ENCODE measurements around the gene STK32C. TPM values are rescaled to one million over a fixed set of nuclear protein-coding genes. Genes with fewer than 3 reads are reported as not detected.

Gene STK32C
- total and polyA plus RNA-seq, 10 of the 15 experiments (the other 5 are each of a cell fraction or from before 2014, with no cell fraction given): 1.5 to 18.1 (median 6.4) TPM

DNA sequence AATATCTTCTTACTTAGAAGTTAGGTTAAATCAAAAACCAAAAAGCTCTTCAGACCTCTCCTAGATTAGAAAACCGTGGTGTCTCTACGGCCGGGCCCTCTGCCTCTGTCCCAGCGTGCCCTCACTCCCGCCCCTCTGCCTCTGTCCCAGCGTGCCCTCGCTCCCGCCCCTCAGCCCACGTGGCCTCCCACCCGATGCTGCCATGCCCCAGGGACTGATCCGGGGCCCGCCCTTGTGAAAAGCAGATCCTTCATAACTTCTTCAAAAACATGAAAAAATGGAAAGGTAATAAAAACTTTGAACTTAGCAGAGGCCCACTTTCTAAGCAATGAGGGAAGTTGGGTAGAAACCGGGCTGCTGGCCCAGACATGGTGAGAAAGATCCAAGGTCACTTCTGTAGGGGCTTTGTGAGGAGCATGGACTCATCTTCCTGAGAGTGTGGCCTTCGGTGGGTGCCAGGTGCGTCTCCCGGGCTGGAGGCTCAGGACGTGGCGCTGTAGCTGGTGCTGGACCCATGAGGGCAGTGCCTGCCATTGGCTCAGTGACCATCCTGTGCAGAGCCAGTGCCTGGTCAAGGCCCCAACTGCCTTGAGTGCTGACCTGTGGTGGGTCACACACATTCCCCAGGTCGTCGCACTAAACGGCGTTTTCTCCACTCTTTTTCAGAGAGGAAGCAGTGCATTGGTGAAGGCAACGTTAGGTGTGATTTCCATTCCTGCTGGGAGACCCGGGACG is 125.9 kb downstream of the STK32C start:
- ATAC-seq (no peak), DNase-seq (ENCODE audit: low read depth, low spot score) (no peak), FAIRE-seq (no peak)
- Histone ChIP-seq H3K4me3 (no peak overlapping the region), H3K79me2 (ENCODE audit: control insufficient read depth, insufficient read depth, low read length) (no peaks in the 10 kb centered on the region), H3K9ac (ENCODE audit: control insufficient read depth, insufficient read depth, low read length) (no peak overlapping the region), H3K36me3 (ENCODE audit: control insufficient read depth in 2 of 2, insufficient read depth in 2 of 2, low read length in 1 of 2) (no peaks in the 10 kb centered on the region), H3K27ac (ENCODE audit: control insufficient read depth, insufficient read depth) (no peak overlapping the region), H4K20me1 (ENCODE audit: control insufficient read depth, insufficient read depth) (no peaks in the 10 kb centered on the region), H3K9me3 (replicated peaks; ENCODE audit: control insufficient read depth, insufficient read depth, low read length) (no peaks in the 10 kb centered on the region), H3K27me3 (replicated peaks in 1 of 2; ENCODE audit: control insufficient read depth in 2 of 2, insufficient read depth in 2 of 2, low read length in 1 of 2) (no peaks in the 10 kb centered on the region), H3K4me1 (ENCODE audit: control insufficient read depth, insufficient read depth, low read length) (no peaks in the 10 kb centered on the region), H2AFZ (ENCODE audit: control insufficient read depth, low read depth, low read length) (no peak overlapping the region), H3K4me2 (ENCODE audit: control insufficient read depth, insufficient read depth) (no peak overlapping the region)
- ChIA-PET CTCF (no interaction called here), POLR2A (no interaction called here), SMC1A (ENCODE audit: uncharacterized antibody, unreplicated experiment) (no interaction called here), RAD21 (ENCODE audit: unreplicated experiment) (no interaction called here)
- in situ Hi-C loops (cut with MboI): no loop called here
- 48% methylated on average over 21 of the region's 25 CpGs for WGBS (ENCODE audit: insufficient coverage, insufficient replicate concordance, low lambda C conversion rate, missing lambda C conversion rate)
- TF ChIP-seq NR2C1 (IDR thresholded peaks at IDR 0.05): no peak
- no peak for TF ChIP-seq TAF1 (IDR thresholded peaks at IDR 0.05; ENCODE audit: borderline replicate concordance, low read depth, low read length)
- TF ChIP-seq CHD1 (IDR thresholded peaks at IDR 0.05; ENCODE audit: low read depth, low read length): no peak
- intact Hi-C loops (cut with micrococcal nuclease; ENCODE audit: unreplicated experiment): no loop called here
- BruUV-seq (replicated peaks): no TSS peak

DNA sequence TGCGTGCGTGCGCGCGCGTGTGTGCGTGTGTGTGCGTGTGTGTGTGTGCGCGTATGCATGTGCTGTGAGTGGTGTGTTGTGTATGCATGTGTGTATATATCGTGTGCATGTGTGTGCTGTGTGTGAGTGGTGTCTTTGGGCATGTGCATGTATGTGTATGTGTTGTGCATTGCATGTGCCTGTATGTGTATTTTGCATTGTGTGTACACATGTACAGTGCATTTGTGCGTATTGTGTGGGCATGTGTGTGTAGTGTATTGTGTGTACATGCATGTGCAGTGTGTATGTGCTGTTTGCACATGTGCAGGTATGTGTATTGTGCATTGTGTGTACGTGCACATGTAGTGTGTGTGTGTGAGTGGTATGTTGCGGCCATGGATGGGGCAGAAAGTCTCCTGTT is 127.0 kb downstream of the STK32C start:
- no peak overlapping the region for H3K9ac ChIP-seq (ENCODE audit: control insufficient read depth, insufficient read depth, low read length)
- H3K4me2 ChIP-seq (ENCODE audit: control insufficient read depth, insufficient read depth): no peak overlapping the region
- no peaks in the 10 kb centered on the region for H4K20me1 ChIP-seq (ENCODE audit: control insufficient read depth, insufficient read depth)
- no peak overlapping the region for H3K4me3 ChIP-seq
- intact Hi-C loops (cut with micrococcal nuclease; ENCODE audit: unreplicated experiment): no loop called here
- H2AFZ ChIP-seq (ENCODE audit: control insufficient read depth, low read depth, low read length): no peak overlapping the region
- WGBS (ENCODE audit: insufficient coverage, insufficient replicate concordance, low lambda C conversion rate, missing lambda C conversion rate): 70% methylated on average over 10 of the region's 14 CpGs
- RAD21 ChIA-PET (ENCODE audit: unreplicated experiment): no interaction called here
- POLR2A ChIA-PET: no interaction called here
- no peak for FAIRE-seq
- CTCF ChIA-PET: interaction anchor here (0.6 kb wide), 1 partner anchor 115 kb away, joined by 3 read pairs; the partner anchor contains the start of gene JAKMIP3
- no TSS peak for BruUV-seq (replicated peaks)
- ATAC-seq: no peak
- H3K36me3 ChIP-seq (ENCODE audit: control insufficient read depth in 2 of 2, insufficient read depth in 2 of 2, low read length in 1 of 2): no peaks in the 10 kb centered on the region
- no peaks in the 10 kb centered on the region for H3K4me1 ChIP-seq (ENCODE audit: control insufficient read depth, insufficient read depth, low read length)
- SMC1A ChIA-PET (ENCODE audit: uncharacterized antibody, unreplicated experiment): no interaction called here
- DNase-seq (ENCODE audit: low read depth, low spot score): no peak
- no peaks in the 10 kb centered on the region for H3K79me2 ChIP-seq (ENCODE audit: control insufficient read depth, insufficient read depth, low read length)
- in situ Hi-C loops (cut with MboI): no loop called here
- no peaks in the 10 kb centered on the region for H3K27me3 ChIP-seq (replicated peaks in 1 of 2; ENCODE audit: control insufficient read depth in 2 of 2, insufficient read depth in 2 of 2, low read length in 1 of 2)
- TF ChIP-seq, protein P1, sequence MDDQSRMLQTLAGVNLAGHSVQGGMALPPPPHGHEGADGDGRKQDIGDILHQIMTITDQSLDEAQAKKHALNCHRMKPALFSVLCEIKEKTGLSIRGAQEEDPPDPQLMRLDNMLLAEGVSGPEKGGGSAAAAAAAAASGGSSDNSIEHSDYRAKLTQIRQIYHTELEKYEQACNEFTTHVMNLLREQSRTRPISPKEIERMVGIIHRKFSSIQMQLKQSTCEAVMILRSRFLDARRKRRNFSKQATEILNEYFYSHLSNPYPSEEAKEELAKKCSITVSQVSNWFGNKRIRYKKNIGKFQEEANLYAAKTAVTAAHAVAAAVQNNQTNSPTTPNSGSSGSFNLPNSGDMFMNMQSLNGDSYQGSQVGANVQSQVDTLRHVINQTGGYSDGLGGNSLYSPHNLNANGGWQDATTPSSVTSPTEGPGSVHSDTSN (IDR thresholded peaks at IDR 0.05; ENCODE audit: insufficient replicate concordance, low read depth, low read length): peak; percentile 0
- TF ChIP-seq TCF12 (IDR thresholded peaks at IDR 0.05; ENCODE audit: low read depth, low read length) (no peak), KLF5 (IDR thresholded peaks at IDR 0.05; ENCODE audit: partially characterized antibody) (no peak)
- TF ChIP-seq, protein P2, sequence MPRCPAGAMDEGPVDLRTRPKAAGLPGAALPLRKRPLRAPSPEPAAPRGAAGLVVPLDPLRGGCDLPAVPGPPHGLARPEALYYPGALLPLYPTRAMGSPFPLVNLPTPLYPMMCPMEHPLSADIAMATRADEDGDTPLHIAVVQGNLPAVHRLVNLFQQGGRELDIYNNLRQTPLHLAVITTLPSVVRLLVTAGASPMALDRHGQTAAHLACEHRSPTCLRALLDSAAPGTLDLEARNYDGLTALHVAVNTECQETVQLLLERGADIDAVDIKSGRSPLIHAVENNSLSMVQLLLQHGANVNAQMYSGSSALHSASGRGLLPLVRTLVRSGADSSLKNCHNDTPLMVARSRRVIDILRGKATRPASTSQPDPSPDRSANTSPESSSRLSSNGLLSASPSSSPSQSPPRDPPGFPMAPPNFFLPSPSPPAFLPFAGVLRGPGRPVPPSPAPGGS (IDR thresholded peaks at IDR 0.05; ENCODE audit: borderline replicate concordance, insufficient read depth, low read depth, low read length, poor library complexity, severe bottlenecking): peak; percentile 87
- TF ChIP-seq, protein P3, sequence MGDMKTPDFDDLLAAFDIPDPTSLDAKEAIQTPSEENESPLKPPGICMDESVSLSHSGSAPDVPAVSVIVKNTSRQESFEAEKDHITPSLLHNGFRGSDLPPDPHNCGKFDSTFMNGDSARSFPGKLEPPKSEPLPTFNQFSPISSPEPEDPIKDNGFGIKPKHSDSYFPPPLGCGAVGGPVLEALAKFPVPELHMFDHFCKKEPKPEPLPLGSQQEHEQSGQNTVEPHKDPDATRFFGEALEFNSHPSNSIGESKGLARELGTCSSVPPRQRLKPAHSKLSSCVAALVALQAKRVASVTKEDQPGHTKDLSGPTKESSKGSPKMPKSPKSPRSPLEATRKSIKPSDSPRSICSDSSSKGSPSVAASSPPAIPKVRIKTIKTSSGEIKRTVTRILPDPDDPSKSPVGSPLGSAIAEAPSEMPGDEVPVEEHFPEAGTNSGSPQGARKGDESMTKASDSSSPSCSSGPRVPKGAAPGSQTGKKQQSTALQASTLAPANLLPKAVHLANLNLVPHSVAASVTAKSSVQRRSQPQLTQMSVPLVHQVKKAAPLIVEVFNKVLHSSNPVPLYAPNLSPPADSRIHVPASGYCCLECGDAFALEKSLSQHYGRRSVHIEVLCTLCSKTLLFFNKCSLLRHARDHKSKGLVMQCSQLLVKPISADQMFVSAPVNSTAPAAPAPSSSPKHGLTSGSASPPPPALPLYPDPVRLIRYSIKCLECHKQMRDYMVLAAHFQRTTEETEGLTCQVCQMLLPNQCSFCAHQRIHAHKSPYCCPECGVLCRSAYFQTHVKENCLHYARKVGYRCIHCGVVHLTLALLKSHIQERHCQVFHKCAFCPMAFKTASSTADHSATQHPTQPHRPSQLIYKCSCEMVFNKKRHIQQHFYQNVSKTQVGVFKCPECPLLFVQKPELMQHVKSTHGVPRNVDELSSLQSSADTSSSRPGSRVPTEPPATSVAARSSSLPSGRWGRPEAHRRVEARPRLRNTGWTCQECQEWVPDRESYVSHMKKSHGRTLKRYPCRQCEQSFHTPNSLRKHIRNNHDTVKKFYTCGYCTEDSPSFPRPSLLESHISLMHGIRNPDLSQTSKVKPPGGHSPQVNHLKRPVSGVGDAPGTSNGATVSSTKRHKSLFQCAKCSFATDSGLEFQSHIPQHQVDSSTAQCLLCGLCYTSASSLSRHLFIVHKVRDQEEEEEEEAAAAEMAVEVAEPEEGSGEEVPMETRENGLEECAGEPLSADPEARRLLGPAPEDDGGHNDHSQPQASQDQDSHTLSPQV (IDR thresholded peaks at IDR 0.05): no peak
- no peak overlapping the region for H3K27ac ChIP-seq (ENCODE audit: control insufficient read depth, insufficient read depth)
- no peaks in the 10 kb centered on the region for H3K9me3 ChIP-seq (replicated peaks; ENCODE audit: control insufficient read depth, insufficient read depth, low read length)

Measured in GM12878 (cell line).